Measurements from ENCODE around the gene E2F7. TPM values are rescaled to one million over a fixed set of nuclear protein-coding genes. Genes with fewer than 3 reads are reported as not detected.

E2F7 gene
- total and polyA plus RNA-seq, 2 experiments from 2014 or later: 31.8 to 40.3 TPM

DNA sequence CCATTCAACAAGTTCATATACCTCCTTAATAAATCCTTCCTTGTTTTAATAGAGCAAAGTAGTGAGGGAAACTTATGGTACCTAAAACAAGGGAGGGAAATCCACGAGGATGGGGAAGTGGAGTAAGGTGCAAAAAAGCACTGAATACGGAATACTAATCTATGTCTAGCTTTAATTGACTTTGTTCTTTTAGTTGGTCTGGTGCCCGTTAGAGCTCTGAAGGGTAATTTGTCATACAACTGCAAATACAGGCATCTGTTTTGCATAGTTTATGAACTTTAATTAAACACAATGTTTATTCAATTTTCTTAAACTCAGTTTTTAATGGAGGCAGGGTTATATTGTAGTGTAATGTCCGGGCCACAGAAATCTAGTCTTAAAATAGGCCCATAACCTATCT is 67.0 kb downstream of the E2F7 start (continued):
- TF ChIP-seq, protein P1, sequence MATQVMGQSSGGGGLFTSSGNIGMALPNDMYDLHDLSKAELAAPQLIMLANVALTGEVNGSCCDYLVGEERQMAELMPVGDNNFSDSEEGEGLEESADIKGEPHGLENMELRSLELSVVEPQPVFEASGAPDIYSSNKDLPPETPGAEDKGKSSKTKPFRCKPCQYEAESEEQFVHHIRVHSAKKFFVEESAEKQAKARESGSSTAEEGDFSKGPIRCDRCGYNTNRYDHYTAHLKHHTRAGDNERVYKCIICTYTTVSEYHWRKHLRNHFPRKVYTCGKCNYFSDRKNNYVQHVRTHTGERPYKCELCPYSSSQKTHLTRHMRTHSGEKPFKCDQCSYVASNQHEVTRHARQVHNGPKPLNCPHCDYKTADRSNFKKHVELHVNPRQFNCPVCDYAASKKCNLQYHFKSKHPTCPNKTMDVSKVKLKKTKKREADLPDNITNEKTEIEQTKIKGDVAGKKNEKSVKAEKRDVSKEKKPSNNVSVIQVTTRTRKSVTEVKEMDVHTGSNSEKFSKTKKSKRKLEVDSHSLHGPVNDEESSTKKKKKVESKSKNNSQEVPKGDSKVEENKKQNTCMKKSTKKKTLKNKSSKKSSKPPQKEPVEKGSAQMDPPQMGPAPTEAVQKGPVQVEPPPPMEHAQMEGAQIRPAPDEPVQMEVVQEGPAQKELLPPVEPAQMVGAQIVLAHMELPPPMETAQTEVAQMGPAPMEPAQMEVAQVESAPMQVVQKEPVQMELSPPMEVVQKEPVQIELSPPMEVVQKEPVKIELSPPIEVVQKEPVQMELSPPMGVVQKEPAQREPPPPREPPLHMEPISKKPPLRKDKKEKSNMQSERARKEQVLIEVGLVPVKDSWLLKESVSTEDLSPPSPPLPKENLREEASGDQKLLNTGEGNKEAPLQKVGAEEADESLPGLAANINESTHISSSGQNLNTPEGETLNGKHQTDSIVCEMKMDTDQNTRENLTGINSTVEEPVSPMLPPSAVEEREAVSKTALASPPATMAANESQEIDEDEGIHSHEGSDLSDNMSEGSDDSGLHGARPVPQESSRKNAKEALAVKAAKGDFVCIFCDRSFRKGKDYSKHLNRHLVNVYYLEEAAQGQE (IDR thresholded peaks at IDR 0.05; ENCODE audit: unreplicated experiment): no peak

DNA sequence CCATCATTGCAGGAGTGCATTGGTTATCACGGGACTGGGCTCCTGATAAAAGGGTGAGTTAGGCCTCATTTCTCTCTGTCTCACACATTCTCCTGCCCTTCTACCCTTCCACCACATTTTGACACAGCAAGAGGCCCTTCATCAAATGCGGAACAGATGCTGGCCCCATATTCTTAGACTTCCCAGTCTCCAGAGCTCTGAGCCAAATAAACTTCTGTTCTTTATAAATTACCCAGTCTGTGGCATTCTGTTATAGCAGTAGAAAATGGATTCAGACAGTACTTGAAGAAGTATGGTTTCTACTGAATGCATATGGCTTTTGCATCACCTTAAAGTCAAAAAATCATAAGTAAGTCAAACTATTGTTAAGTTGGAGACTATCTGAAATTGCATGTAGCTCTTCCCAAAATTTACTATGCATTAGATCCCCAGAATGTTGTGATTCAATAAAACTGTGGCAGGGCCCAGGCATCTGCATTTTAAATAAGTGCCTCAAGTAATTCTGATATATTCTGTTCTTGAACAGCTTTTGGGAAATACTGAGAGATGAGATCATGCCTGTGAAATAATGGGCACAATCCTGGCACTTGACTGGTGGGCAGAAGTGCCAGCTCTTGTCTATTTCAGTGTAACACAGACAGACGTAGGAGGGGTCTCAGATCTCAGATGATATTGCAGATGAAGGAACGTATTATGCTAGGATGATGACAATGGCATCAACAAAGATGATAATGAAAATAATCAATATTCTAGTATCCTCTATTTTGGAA is 68.2 kb downstream of the E2F7 start:
- no peak for DNase-seq (ENCODE audit: low spot score)
- Histone ChIP-seq H3K4me3 (no peak overlapping the region), H3K4me2 (no peak overlapping the region), H3K9me2 (ENCODE audit: insufficient read depth) (peaks cover 4% of the 10 kb centered on the region; the same call in 1 of the 2 replicates), H3K79me2 (replicated peaks; ENCODE audit: insufficient read depth) (no peaks in the 10 kb centered on the region), H3K27me3 (ENCODE audit: insufficient read depth) (no peaks in the 10 kb centered on the region), H4K20me1 (replicated peaks; ENCODE audit: insufficient read depth) (no peaks in the 10 kb centered on the region), H3K4me1 (ENCODE audit: insufficient read depth) (no peaks in the 10 kb centered on the region), H3K36me3 (ENCODE audit: insufficient read depth) (no peaks in the 10 kb centered on the region), H3K27ac (ENCODE audit: low read depth) (no peak overlapping the region), H2AFZ (no peak overlapping the region), H3F3A (replicated peaks; ENCODE audit: low read depth) (no peaks in the 10 kb centered on the region)
- H3K9me3 Mint-ChIP-seq: no peaks in the 10 kb centered on the region; the same call in 2 of the 3 replicates
- no peak overlapping the region for H3K27ac Mint-ChIP-seq
- no peaks in the 10 kb centered on the region for H3K4me1 Mint-ChIP-seq
- no peak for ATAC-seq
- H3K4me3 Mint-ChIP-seq: no peak overlapping the region
- no peaks in the 10 kb centered on the region for H3K27me3 Mint-ChIP-seq (ENCODE audit: insufficient read depth, low read depth, poor library complexity)
- no peaks in the 10 kb centered on the region for H3K36me3 Mint-ChIP-seq (ENCODE audit: low read depth)
- no peak for TF ChIP-seq EZH2phosphoT487 (IDR thresholded peaks at IDR 0.05; ENCODE audit: unreplicated experiment)
- TF ChIP-seq POLR2AphosphoS5 (IDR thresholded peaks at IDR 0.05; ENCODE audit: low read depth): no peak
- no peak for TF ChIP-seq JUNB (IDR thresholded peaks at IDR 0.05; ENCODE audit: unreplicated experiment)
- no peak for TF ChIP-seq CREB1 (CRISPR knock-in tag; IDR thresholded peaks at IDR 0.05; ENCODE audit: low read depth)
- no peak for TF ChIP-seq NANOG (IDR thresholded peaks at IDR 0.05; ENCODE audit: borderline replicate concordance)
- TF ChIP-seq, protein P2, sequence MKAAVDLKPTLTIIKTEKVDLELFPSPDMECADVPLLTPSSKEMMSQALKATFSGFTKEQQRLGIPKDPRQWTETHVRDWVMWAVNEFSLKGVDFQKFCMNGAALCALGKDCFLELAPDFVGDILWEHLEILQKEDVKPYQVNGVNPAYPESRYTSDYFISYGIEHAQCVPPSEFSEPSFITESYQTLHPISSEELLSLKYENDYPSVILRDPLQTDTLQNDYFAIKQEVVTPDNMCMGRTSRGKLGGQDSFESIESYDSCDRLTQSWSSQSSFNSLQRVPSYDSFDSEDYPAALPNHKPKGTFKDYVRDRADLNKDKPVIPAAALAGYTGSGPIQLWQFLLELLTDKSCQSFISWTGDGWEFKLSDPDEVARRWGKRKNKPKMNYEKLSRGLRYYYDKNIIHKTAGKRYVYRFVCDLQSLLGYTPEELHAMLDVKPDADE (IDR thresholded peaks at IDR 0.05): no peak
- no peak for TF ChIP-seq EZH2 (IDR thresholded peaks at IDR 0.05; ENCODE audit: low read depth, unreplicated experiment)
- TF ChIP-seq ZNF331 (CRISPR knock-in tag; IDR thresholded peaks at IDR 0.05; ENCODE audit: low read depth): no peak
- no peak for TF ChIP-seq STAT1 (IDR thresholded peaks at IDR 0.05; ENCODE audit: unreplicated experiment)
- TF ChIP-seq, protein P3, sequence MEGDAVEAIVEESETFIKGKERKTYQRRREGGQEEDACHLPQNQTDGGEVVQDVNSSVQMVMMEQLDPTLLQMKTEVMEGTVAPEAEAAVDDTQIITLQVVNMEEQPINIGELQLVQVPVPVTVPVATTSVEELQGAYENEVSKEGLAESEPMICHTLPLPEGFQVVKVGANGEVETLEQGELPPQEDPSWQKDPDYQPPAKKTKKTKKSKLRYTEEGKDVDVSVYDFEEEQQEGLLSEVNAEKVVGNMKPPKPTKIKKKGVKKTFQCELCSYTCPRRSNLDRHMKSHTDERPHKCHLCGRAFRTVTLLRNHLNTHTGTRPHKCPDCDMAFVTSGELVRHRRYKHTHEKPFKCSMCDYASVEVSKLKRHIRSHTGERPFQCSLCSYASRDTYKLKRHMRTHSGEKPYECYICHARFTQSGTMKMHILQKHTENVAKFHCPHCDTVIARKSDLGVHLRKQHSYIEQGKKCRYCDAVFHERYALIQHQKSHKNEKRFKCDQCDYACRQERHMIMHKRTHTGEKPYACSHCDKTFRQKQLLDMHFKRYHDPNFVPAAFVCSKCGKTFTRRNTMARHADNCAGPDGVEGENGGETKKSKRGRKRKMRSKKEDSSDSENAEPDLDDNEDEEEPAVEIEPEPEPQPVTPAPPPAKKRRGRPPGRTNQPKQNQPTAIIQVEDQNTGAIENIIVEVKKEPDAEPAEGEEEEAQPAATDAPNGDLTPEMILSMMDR (conservative IDR thresholded peaks at IDR 0.05; ENCODE audit: low read depth in 2 of 2): no peak
- TF ChIP-seq, protein P1 (IDR thresholded peaks at IDR 0.05; ENCODE audit: unreplicated experiment): no peak

All from GM23338 (cell line).